ENCODE data around the gene EPHB2. TPM values are rescaled to one million over a fixed set of nuclear protein-coding genes. Genes with fewer than 3 reads are reported as not detected.
A peak's percentile ranks its signal among the peaks of the same experiment; 100 is the strongest.

EPHB2 gene
- total RNA-seq, 2 experiments from 2014 or later: 0.59 TPM; not detected in 1

DNA sequence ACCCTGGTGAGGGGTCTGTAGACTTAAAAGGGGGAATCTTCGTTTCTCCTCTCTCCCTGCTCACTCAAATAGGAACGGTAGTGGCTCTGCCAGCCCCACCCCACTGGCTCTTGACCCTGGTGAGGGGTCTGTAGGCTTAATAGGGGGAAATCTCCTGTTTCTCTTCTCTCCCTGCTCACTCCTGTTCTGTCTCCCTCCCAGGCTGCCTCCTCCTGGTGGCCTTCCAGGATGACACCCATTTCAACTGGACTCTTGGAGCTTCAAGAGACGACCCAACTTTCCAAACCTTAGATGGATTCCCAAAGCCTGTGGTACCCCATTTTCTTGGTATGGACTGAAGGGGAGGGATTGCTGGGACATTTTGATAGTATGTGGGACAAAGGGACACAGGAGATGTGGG lies 1.4 kb upstream of the EPHB2 start:
- Histone ChIP-seq H3K9me2 (ENCODE audit: insufficient read depth, low read length) (no peaks in the 10 kb centered on the region), H3K4me2 (ENCODE audit: low read length) (no peak overlapping the region), H3K27ac (ENCODE audit: low read depth, low read length, poor library complexity, severe bottlenecking) (no peak overlapping the region), H3K79me2 (ENCODE audit: insufficient read depth, low read depth, low read length) (no peaks in the 10 kb centered on the region), H3K9me3 (ENCODE audit: low read length) (no peaks in the 10 kb centered on the region), H3K36me3 (ENCODE audit: insufficient read depth, low read length) (no peaks in the 10 kb centered on the region), H3K4me1 (ENCODE audit: insufficient read depth, low read length, poor library complexity, severe bottlenecking) (no peaks in the 10 kb centered on the region), H2AFZ (ENCODE audit: low read length) (no peak overlapping the region), H4K20me1 (ENCODE audit: insufficient read depth, low read length) (no peaks in the 10 kb centered on the region), H3K4me3 (ENCODE audit: low read depth, low read length, poor library complexity, severe bottlenecking) (no peak overlapping the region)
- TF ChIP-seq EZH2phosphoT487 (IDR thresholded peaks at IDR 0.05; ENCODE audit: borderline replicate concordance, low read depth, low read length): no peak
- TF ChIP-seq, protein P1, sequence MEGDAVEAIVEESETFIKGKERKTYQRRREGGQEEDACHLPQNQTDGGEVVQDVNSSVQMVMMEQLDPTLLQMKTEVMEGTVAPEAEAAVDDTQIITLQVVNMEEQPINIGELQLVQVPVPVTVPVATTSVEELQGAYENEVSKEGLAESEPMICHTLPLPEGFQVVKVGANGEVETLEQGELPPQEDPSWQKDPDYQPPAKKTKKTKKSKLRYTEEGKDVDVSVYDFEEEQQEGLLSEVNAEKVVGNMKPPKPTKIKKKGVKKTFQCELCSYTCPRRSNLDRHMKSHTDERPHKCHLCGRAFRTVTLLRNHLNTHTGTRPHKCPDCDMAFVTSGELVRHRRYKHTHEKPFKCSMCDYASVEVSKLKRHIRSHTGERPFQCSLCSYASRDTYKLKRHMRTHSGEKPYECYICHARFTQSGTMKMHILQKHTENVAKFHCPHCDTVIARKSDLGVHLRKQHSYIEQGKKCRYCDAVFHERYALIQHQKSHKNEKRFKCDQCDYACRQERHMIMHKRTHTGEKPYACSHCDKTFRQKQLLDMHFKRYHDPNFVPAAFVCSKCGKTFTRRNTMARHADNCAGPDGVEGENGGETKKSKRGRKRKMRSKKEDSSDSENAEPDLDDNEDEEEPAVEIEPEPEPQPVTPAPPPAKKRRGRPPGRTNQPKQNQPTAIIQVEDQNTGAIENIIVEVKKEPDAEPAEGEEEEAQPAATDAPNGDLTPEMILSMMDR (conservative IDR thresholded peaks at IDR 0.05; ENCODE audit: low read length): 0 out of 2 replicates have a peak, but pooled peaks have one; percentile 14
- no peak for DNase-seq (ENCODE audit: low spot score)
- ChIA-PET CTCF (ENCODE audit: unreplicated experiment) (no interaction called here), POLR2A (no interaction called here)
- BruUV-seq (replicated peaks): no TSS peak
- intact Hi-C loops (cut with micrococcal nuclease; ENCODE audit: unreplicated experiment): no loop called here

DNA sequence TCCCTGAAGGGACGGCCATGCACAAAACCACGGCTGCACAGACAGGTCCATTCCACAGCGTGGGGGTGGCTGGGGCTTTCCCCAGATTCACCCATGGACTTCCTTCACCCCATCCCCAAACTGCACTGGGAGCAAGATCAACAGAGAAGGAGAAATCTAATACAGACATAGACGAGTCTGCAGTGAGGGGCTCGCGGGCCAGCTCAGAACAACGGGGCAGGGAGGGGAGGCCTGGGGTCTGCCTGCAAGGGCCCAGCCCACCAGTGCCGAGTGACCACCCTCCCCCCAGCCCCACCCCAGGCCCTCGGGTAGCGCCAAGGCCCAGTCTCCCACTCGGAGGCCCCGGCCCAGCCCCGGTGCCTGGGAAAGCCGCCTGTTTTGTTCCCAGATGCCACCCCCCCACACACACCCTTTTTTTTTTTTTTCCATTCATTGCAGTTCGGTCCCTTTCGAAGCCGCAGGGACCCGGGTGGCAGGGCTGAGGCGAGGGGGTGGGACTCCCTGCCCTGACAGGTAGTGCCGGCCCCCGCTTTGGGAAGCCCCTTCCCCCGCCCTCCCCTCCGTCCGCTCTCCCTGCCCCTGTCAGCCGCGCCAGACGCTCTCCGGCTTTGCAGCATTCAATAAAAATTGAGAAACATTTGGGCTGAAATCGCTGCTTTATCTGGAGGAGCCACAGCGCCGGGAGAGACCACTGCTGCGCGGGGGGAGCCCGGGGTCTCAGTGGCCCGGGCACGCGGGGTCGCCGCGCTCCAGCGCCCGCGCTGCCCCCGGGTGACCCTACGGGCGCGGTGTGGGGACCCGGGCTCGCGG lies 543 bp upstream of the EPHB2 start:
- BruUV-seq (replicated peaks): no TSS peak
- intact Hi-C loops (cut with micrococcal nuclease; ENCODE audit: unreplicated experiment): no loop called here
- no peak for TF ChIP-seq EZH2phosphoT487 (IDR thresholded peaks at IDR 0.05; ENCODE audit: borderline replicate concordance, low read depth, low read length)
- TF ChIP-seq, protein P1 (conservative IDR thresholded peaks at IDR 0.05; ENCODE audit: low read length): no peak
- Histone ChIP-seq H4K20me1 (ENCODE audit: insufficient read depth, low read length) (no peaks in the 10 kb centered on the region), H3K79me2 (ENCODE audit: insufficient read depth, low read depth, low read length) (no peaks in the 10 kb centered on the region), H3K4me3 (ENCODE audit: low read depth, low read length, poor library complexity, severe bottlenecking) (peak overlapping the region; percentile 60), H3K36me3 (ENCODE audit: insufficient read depth, low read length) (no peaks in the 10 kb centered on the region), H3K9me2 (ENCODE audit: insufficient read depth, low read length) (no peaks in the 10 kb centered on the region), H3K9me3 (ENCODE audit: low read length) (no peaks in the 10 kb centered on the region), H3K4me1 (ENCODE audit: insufficient read depth, low read length, poor library complexity, severe bottlenecking) (no peaks in the 10 kb centered on the region), H3K27ac (ENCODE audit: low read depth, low read length, poor library complexity, severe bottlenecking) (no peak overlapping the region), H3K4me2 (ENCODE audit: low read length) (peak overlapping the region; percentile 80), H2AFZ (ENCODE audit: low read length) (no peak overlapping the region)
- ChIA-PET CTCF (ENCODE audit: unreplicated experiment) (no interaction called here), POLR2A (no interaction called here)
- peak; percentile 60 for DNase-seq (ENCODE audit: low spot score)

DNA sequence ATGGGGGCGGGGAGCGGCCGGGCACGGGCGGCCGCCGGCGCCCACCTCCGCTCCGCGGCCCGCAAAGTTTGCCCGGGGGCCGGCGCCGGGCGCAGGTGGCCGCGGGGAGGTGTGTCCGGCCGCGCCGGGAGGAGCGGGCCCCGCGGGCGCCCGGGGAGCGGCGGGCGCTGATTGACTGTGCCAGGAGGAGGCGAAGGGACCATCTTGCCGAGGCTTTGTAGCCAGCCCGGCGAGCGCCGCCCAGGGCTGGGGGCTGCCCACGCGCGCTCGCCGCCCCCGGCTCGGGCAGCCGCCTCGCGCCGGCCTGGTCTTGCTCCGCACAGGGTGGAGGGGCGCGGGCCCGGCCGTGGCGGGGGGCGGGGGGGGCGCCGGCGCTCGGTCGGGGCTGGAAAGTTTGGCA lies 432 bp downstream of the EPHB2 start:
- Histone ChIP-seq H3K4me3 (ENCODE audit: low read depth, low read length, poor library complexity, severe bottlenecking) (no peak overlapping the region), H3K9me2 (ENCODE audit: insufficient read depth, low read length) (no peaks in the 10 kb centered on the region), H3K4me1 (ENCODE audit: insufficient read depth, low read length, poor library complexity, severe bottlenecking) (no peaks in the 10 kb centered on the region), H3K9me3 (ENCODE audit: low read length) (no peaks in the 10 kb centered on the region), H2AFZ (ENCODE audit: low read length) (no peak overlapping the region), H3K36me3 (ENCODE audit: insufficient read depth, low read length) (no peaks in the 10 kb centered on the region), H3K4me2 (ENCODE audit: low read length) (no peak overlapping the region), H4K20me1 (ENCODE audit: insufficient read depth, low read length) (no peaks in the 10 kb centered on the region), H3K27ac (ENCODE audit: low read depth, low read length, poor library complexity, severe bottlenecking) (no peak overlapping the region), H3K79me2 (ENCODE audit: insufficient read depth, low read depth, low read length) (no peaks in the 10 kb centered on the region)
- no peak for TF ChIP-seq EZH2phosphoT487 (IDR thresholded peaks at IDR 0.05; ENCODE audit: borderline replicate concordance, low read depth, low read length)
- TF ChIP-seq, protein P1 (conservative IDR thresholded peaks at IDR 0.05; ENCODE audit: low read length): no peak
- DNase-seq (ENCODE audit: low spot score): no peak
- CTCF ChIA-PET (ENCODE audit: unreplicated experiment): no interaction called here
- intact Hi-C loops (cut with micrococcal nuclease; ENCODE audit: unreplicated experiment): no loop called here
- POLR2A ChIA-PET: no interaction called here
- BruUV-seq (replicated peaks): no TSS peak
